SH-SY5Y (cell line): ENCODE measurements around the gene RELL2.

Experiments used
- GATA2 ChIP-seq: IDR thresholded peaks from 2 replicates; pipeline ENCODE4 v1.6.1; 2011; ENCODE audit warnings: mild to moderate bottlenecking, low read depth, low read length
- GATA3 ChIP-seq: IDR thresholded peaks from 2 replicates; pipeline ENCODE4 v1.6.1; 2011; ENCODE audit warnings: low read depth, mild to moderate bottlenecking, low read length, moderate library complexity

DNA sequence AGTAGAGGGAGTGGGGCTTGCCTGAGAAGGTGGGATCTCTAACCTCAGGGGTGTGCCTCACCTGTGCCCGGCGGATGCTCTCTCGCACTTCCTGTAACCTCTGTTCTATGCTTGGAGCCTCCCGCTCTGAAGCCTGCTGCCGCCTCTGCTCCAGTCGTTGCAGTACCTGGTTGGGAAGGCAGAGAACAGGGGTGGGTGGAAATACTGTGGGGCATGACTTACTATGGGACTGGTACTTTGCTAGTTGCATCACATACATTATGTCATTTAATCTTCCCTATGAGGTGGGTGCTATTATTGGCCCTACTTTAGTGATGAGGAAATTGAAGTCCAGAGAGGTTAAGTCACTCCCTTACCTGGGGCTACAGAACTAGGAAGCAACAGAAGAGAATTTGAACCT, 9.2 kb downstream of the RELL2 start:
- TF ChIP-seq GATA3 (no peak), GATA2 (no peak)
